Smooth muscle cell (in vitro differentiated cells): ENCODE results near the gene RAB37. TPM values are rescaled to one million over a fixed set of nuclear protein-coding genes. Genes with fewer than 3 reads are reported as not detected.

ENCODE experiments used
- DNase-seq: peaks from one replicate; lab custom pipeline; 2025; ENCODE audit not compliant: unreplicated experiment; lab: John Stamatoyannopoulos, UW
- H2AFZ ChIP-seq: fragments of 200-600 bp; sonication (generic); 2 replicates; pipeline ENCODE4 v1.6.0; 2016; ENCODE audit warnings: antibody characterized with exemption, low read depth, mild to moderate bottlenecking
- H3F3A ChIP-seq: fragments of 200-600 bp; sonication (generic); 2 replicates; pipeline ENCODE4 v1.6.0; 2017; ENCODE audit warnings: antibody characterized with exemption, low read depth
- H3K27ac ChIP-seq: fragments of 200-600 bp; sonication (generic); 2 replicates; pipeline ENCODE4 v1.5.1; 2016; ENCODE audit warnings: low read depth, mild to moderate bottlenecking
- H3K27me3 ChIP-seq: fragments of 200-600 bp; sonication (generic); 2 replicates; pipeline ENCODE4 v1.6.1; 2016; ENCODE audit warnings: low read depth, mild to moderate bottlenecking
- H3K36me3 ChIP-seq: fragments of 200-600 bp; sonication (generic); 2 replicates; pipeline ENCODE4 v1.5.1; 2016; ENCODE audit warnings: low read depth
- H3K4me1 ChIP-seq: fragments of 200-600 bp; sonication (generic); 2 replicates; pipeline ENCODE4 v1.5.1; 2016; ENCODE audit warnings: low read depth
- H3K4me2 ChIP-seq: fragments of 200-600 bp; sonication (generic); 2 replicates; pipeline ENCODE4 v1.6.0; 2016; ENCODE audit warnings: mild to moderate bottlenecking
- H3K4me3 ChIP-seq: fragments of 200-600 bp; sonication (generic); 2 replicates; pipeline ENCODE4 v1.5.1; 2016; ENCODE audit warnings: mild to moderate bottlenecking
- H3K79me2 ChIP-seq: fragments of 200-600 bp; sonication (generic); 2 replicates; pipeline ENCODE4 v1.6.0; 2016; ENCODE audit warnings: low read depth, mild to moderate bottlenecking
- H3K9ac ChIP-seq: fragments of 200-600 bp; sonication (generic); 2 replicates; pipeline ENCODE4 v1.6.0; 2016; ENCODE audit warnings: low read depth
- H3K9me3 ChIP-seq: fragments of 200-600 bp; sonication (generic); replicated peaks from 2 replicates; pipeline ENCODE4 v1.5.1; 2016; ENCODE audit warnings: low read depth
- H4K20me1 ChIP-seq: fragments of 200-600 bp; sonication (generic); 2 replicates; pipeline ENCODE4 v1.6.0; 2016; ENCODE audit warnings: low read depth
- WGBS: methylation state at CpG from one replicate; pipeline ENCODE4 v1.1.7; 2016; ENCODE audit warnings: low lambda C conversion rate; 5-methylcytosine and 5-hydroxymethylcytosine counted together
- polyA plus RNA-seq: library from polyadenylated mRNA; unstranded; fragments of >200 nt; fragmentation: Nextera tagmentation; extraction: Ambion mirVana; gene quantifications from 2 replicates; pipeline ENCODE4 v1.2.1, GENCODE V29; 2016
- total RNA-seq: library from RNA; depleted of rRNA; stranded (reverse); fragments of >200 nt; gene quantifications from 2 replicates; pipeline ENCODE4 v1.2.3, GENCODE V29; 2014
- TF ChIP-seq, protein P1 (sequence below): fragments of 200-600 bp; sonication (generic); IDR thresholded peaks from 2 replicates; pipeline ENCODE4 v1.5.1; 2017; ENCODE audit warnings: borderline replicate concordance, mild to moderate bottlenecking, antibody characterized with exemption; ENCODE audit not compliant: insufficient read depth, poor library complexity, severe bottlenecking

Gene RAB37
- total and polyA plus RNA-seq, 2 experiments from 2014 or later: 0.16 TPM; not detected in 1

- H3K4me2 ChIP-seq: no peak overlapping the region
- no peak for DNase-seq
- H3K9me3 ChIP-seq: no peaks in the 10 kb centered on the region
- H3K27me3 ChIP-seq: no peaks in the 10 kb centered on the region
- H2AFZ ChIP-seq: no peak overlapping the region
- H3K4me1 ChIP-seq: peaks cover 7% of the 10 kb centered on the region
- H3K27ac ChIP-seq: no peak overlapping the region
- no peaks in the 10 kb centered on the region for H3K36me3 ChIP-seq
- no peaks in the 10 kb centered on the region for H3K79me2 ChIP-seq
- no peaks in the 10 kb centered on the region for H3F3A ChIP-seq
- H3K9ac ChIP-seq: no peak overlapping the region
- WGBS: 96% methylated on average over 7 of the region's 7 CpGs
- H3K4me3 ChIP-seq: no peak overlapping the region
- TF ChIP-seq, protein P1, sequence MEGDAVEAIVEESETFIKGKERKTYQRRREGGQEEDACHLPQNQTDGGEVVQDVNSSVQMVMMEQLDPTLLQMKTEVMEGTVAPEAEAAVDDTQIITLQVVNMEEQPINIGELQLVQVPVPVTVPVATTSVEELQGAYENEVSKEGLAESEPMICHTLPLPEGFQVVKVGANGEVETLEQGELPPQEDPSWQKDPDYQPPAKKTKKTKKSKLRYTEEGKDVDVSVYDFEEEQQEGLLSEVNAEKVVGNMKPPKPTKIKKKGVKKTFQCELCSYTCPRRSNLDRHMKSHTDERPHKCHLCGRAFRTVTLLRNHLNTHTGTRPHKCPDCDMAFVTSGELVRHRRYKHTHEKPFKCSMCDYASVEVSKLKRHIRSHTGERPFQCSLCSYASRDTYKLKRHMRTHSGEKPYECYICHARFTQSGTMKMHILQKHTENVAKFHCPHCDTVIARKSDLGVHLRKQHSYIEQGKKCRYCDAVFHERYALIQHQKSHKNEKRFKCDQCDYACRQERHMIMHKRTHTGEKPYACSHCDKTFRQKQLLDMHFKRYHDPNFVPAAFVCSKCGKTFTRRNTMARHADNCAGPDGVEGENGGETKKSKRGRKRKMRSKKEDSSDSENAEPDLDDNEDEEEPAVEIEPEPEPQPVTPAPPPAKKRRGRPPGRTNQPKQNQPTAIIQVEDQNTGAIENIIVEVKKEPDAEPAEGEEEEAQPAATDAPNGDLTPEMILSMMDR: no peak
- peaks cover 22% of the 10 kb centered on the region for H4K20me1 ChIP-seq
Observed at GRCh38 chr17:74768763-74769114, 31.7 kb downstream of the RAB37 start.

DNA sequence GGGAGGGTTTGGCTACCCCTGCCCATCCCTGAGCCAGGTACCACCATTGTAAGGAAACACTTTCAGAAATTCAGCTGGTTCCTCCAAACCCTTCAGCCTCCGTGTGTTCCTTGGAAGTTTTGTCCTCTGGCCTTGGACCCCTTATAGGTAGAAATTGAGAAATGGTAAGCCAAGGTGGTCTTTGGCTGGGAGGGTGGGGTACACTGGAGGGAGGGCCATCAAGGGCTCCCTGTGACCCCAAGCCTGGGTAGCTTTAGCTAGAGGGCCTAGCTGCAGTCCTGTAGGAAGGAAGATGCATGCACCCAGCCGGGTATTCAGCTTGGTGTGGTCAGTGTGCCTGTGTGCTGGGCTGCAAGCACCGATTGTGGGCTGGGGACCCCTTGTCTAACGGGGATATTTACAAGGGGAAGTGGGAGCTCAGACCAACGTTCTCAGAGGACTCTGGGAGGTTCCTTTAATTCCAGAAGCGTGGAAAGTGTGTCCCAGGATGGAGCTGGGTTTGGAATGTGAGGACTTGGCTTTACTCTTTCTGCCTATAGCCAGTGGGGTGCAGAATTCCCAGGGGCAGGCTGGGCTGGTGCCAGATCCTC, 32.3 kb downstream of the RAB37 start:
- TF ChIP-seq, protein P1: no peak
- WGBS: 94% methylated on average over 6 of the region's 6 CpGs
- Histone ChIP-seq H3F3A (no peaks in the 10 kb centered on the region), H3K27me3 (no peaks in the 10 kb centered on the region), H3K4me1 (peaks cover under 1% of the 10 kb centered on the region), H4K20me1 (peaks cover 28% of the 10 kb centered on the region), H3K9me3 (no peaks in the 10 kb centered on the region), H3K4me2 (no peak overlapping the region), H2AFZ (no peak overlapping the region), H3K36me3 (no peaks in the 10 kb centered on the region), H3K79me2 (no peaks in the 10 kb centered on the region), H3K9ac (no peak overlapping the region), H3K4me3 (no peak overlapping the region), H3K27ac (no peak overlapping the region)
- DNase-seq: no peak

- Histone ChIP-seq H2AFZ (no peak overlapping the region), H3F3A (no peaks in the 10 kb centered on the region), H3K9ac (no peak overlapping the region), H3K4me2 (no peak overlapping the region), H3K27ac (no peak overlapping the region), H3K9me3 (no peaks in the 10 kb centered on the region), H3K36me3 (no peaks in the 10 kb centered on the region), H3K4me3 (no peak overlapping the region), H4K20me1 (peaks cover 28% of the 10 kb centered on the region), H3K4me1 (no peaks in the 10 kb centered on the region), H3K27me3 (no peaks in the 10 kb centered on the region), H3K79me2 (peaks cover 4% of the 10 kb centered on the region)
- WGBS: 86% methylated on average over 5 of the region's 5 CpGs
- TF ChIP-seq, protein P1: no peak
- DNase-seq: no peak
Observed at GRCh38 chr17:74769856-74770497, 32.9 kb downstream of the RAB37 start.
